ENCODE data around the gene SF3B2.

The SF3B2 gene

GRCh38 chr11:66042996-66043906 lies 8.9 kb upstream of the SF3B2 start:
- in situ Hi-C loops (cut with MboI; ENCODE audit: low pct_unique_long_range_greater_than_20kb, low sequenced_read_pairs, unreplicated experiment): no loop called here
- no peak for TF ChIP-seq CTCF (IDR thresholded peaks at IDR 0.05; ENCODE audit: extremely low read depth, insufficient read depth, missing control alignments)
- DNase-seq (ENCODE audit: low spot score): peak; percentile 23

GRCh38 chr11:66044757-66045156 lies 7.4 kb upstream of the SF3B2 start:
- TF ChIP-seq CTCF (IDR thresholded peaks at IDR 0.05; ENCODE audit: extremely low read depth, insufficient read depth, missing control alignments): no peak
- DNase-seq (ENCODE audit: low spot score): no peak
- in situ Hi-C loops (cut with MboI; ENCODE audit: low pct_unique_long_range_greater_than_20kb, low sequenced_read_pairs, unreplicated experiment): no loop called here

- in situ Hi-C loops (cut with MboI; ENCODE audit: low pct_unique_long_range_greater_than_20kb, low sequenced_read_pairs, unreplicated experiment): no loop called here
- peak; percentile 92 for TF ChIP-seq CTCF (IDR thresholded peaks at IDR 0.05; ENCODE audit: extremely low read depth, insufficient read depth, missing control alignments)
- peak; percentile 93 for DNase-seq (ENCODE audit: low spot score)
Observed at GRCh38 chr11:66045177-66045639, 7.0 kb upstream of the SF3B2 start.

- in situ Hi-C loops (cut with MboI; ENCODE audit: low pct_unique_long_range_greater_than_20kb, low sequenced_read_pairs, unreplicated experiment): no loop called here
- peak; percentile 7 for DNase-seq (ENCODE audit: low spot score)
- TF ChIP-seq CTCF (IDR thresholded peaks at IDR 0.05; ENCODE audit: extremely low read depth, insufficient read depth, missing control alignments): no peak
Observed at GRCh38 chr11:66046901-66047300, 5.3 kb upstream of the SF3B2 start.

- no peak for TF ChIP-seq CTCF (IDR thresholded peaks at IDR 0.05; ENCODE audit: extremely low read depth, insufficient read depth, missing control alignments)
- DNase-seq (ENCODE audit: low spot score): peak; percentile 6
- in situ Hi-C loops (cut with MboI; ENCODE audit: low pct_unique_long_range_greater_than_20kb, low sequenced_read_pairs, unreplicated experiment): no loop called here
Observed at GRCh38 chr11:66047541-66048365, 4.4 kb upstream of the SF3B2 start.

- in situ Hi-C loops (cut with MboI; ENCODE audit: low pct_unique_long_range_greater_than_20kb, low sequenced_read_pairs, unreplicated experiment): no loop called here
- DNase-seq (ENCODE audit: low spot score): peak; percentile 19
- TF ChIP-seq CTCF (IDR thresholded peaks at IDR 0.05; ENCODE audit: extremely low read depth, insufficient read depth, missing control alignments): no peak
Observed at GRCh38 chr11:66048547-66049323, 3.4 kb upstream of the SF3B2 start, which contains the start of gene GAL3ST3. Gene GAL3ST3 (minus strand): TSS chr11:66049161. CDS start chr11:66045415, 3,746 bp downstream.

All from GM13977 (cell line).